Measurements from ENCODE around the gene IGDCC3. TPM values are rescaled to one million over a fixed set of nuclear protein-coding genes. Genes with fewer than 3 reads are reported as not detected.
A peak's percentile ranks its signal among the peaks of the same experiment; 100 is the strongest.

The IGDCC3 gene
- total RNA-seq, 1 donor from 2014 or later: 0.05 TPM

- no peak for DNase-seq (ENCODE audit: low read depth)
Measured at GRCh38 chr15:65328506-65329287, 49.1 kb downstream of the IGDCC3 start.

GRCh38 chr15:65327651-65328393, 50.0 kb downstream of the IGDCC3 start:
- DNase-seq (ENCODE audit: low read depth): no peak

- no peak for DNase-seq (ENCODE audit: low read depth)
Measured at GRCh38 chr15:65326818-65327217, 51.0 kb downstream of the IGDCC3 start.

GRCh38 chr15:65326117-65326526, 51.7 kb downstream of the IGDCC3 start:
- peak; percentile 34 for DNase-seq (ENCODE audit: low read depth)

GRCh38 chr15:65323071-65323511, 54.7 kb downstream of the IGDCC3 start:
- DNase-seq (ENCODE audit: low read depth): no peak

GRCh38 chr15:65318870-65319356, 58.9 kb downstream of the IGDCC3 start:
- DNase-seq (ENCODE audit: low read depth): peak; percentile 56

- DNase-seq (ENCODE audit: low read depth): peak; percentile 66
Measured at GRCh38 chr15:65312400-65312916, 65.3 kb downstream of the IGDCC3 start.

- no peak for DNase-seq (ENCODE audit: low read depth)
Measured at GRCh38 chr15:65311760-65312159, 66.0 kb downstream of the IGDCC3 start.

- no peak for DNase-seq (ENCODE audit: low read depth)
Measured at GRCh38 chr15:65310431-65311137, 67.2 kb downstream of the IGDCC3 start.

GRCh38 chr15:65309882-65310418, 67.9 kb downstream of the IGDCC3 start:
- DNase-seq (ENCODE audit: low read depth): no peak

- no peak for DNase-seq (ENCODE audit: low read depth)
Measured at GRCh38 chr15:65307978-65308377, 69.8 kb downstream of the IGDCC3 start.

GRCh38 chr15:65306551-65306950, 71.3 kb downstream of the IGDCC3 start:
- DNase-seq (ENCODE audit: low read depth): no peak

- DNase-seq (ENCODE audit: low read depth): no peak
Measured at GRCh38 chr15:65305776-65306175, 72.0 kb downstream of the IGDCC3 start.

- DNase-seq (ENCODE audit: low read depth): no peak
Measured at GRCh38 chr15:65305150-65305758, 72.5 kb downstream of the IGDCC3 start.

GRCh38 chr15:65304381-65305149, 73.2 kb downstream of the IGDCC3 start, which contains the start of gene RNU5B-1:
Gene RNU5B-1 (plus strand): TSS chr15:65304677.
- peak; percentile 99 for DNase-seq (ENCODE audit: low read depth)

- DNase-seq (ENCODE audit: low read depth): peak; percentile 56
Measured at GRCh38 chr15:65303687-65304380, 74.0 kb downstream of the IGDCC3 start.

GRCh38 chr15:65302061-65302460, 75.7 kb downstream of the IGDCC3 start:
- DNase-seq (ENCODE audit: low read depth): no peak

- no peak for DNase-seq (ENCODE audit: low read depth)
Measured at GRCh38 chr15:65300924-65301441, 76.8 kb downstream of the IGDCC3 start.

GRCh38 chr15:65298731-65299130, 79.1 kb downstream of the IGDCC3 start:
- no peak for DNase-seq (ENCODE audit: low read depth)
